MM.1S (cell line): Measurements from ENCODE around the gene ELFN1.

ENCODE experiments used
- DNase-seq: peaks from one replicate; pipeline ENCODE4 v3.0.0-alpha.2; 2015
- H2AFZ ChIP-seq: fragments of 300-600 bp; sonication (generic); 2 replicates; pipeline ENCODE4 v1.6.0; 2016; ENCODE audit warnings: antibody characterized with exemption, low read length
- H3F3A ChIP-seq: fragments of 300-600 bp; sonication (generic); 2 replicates; pipeline ENCODE4 v1.6.1; 2016; ENCODE audit warnings: mild to moderate bottlenecking, antibody characterized with exemption, low read length, moderate library complexity, mixed read lengths; ENCODE audit not compliant: insufficient read depth
- H3K27ac ChIP-seq: fragments of 300-600 bp; sonication (generic); 2 replicates; pipeline ENCODE4 v1.5.1; 2016; ENCODE audit warnings: mild to moderate bottlenecking, low read length
- H3K27me3 ChIP-seq: fragments of 300-600 bp; sonication (generic); replicated peaks from 2 replicates; pipeline ENCODE4 v1.6.0; 2016; ENCODE audit warnings: low read length; ENCODE audit not compliant: insufficient read depth
- H3K36me3 ChIP-seq: fragments of 300-600 bp; sonication (generic); replicated peaks from 2 replicates; pipeline ENCODE4 v1.6.1; 2016; ENCODE audit warnings: mild to moderate bottlenecking, low read length, mixed read lengths; ENCODE audit not compliant: insufficient read depth
- H3K4me1 ChIP-seq: fragments of 300-600 bp; sonication (generic); 2 replicates; pipeline ENCODE4 v1.6.1; 2016; ENCODE audit warnings: low read length, mixed read lengths
- H3K4me2 ChIP-seq: fragments of 300-600 bp; sonication (generic); 2 replicates; pipeline ENCODE4 v1.6.0; 2016; ENCODE audit warnings: low read depth, low read length
- H3K4me3 ChIP-seq: fragments of 300-600 bp; sonication (generic); 2 replicates; pipeline ENCODE4 v1.5.1; 2016; ENCODE audit warnings: low read length, mixed read lengths
- H3K79me2 ChIP-seq: fragments of 300-600 bp; sonication (generic); 2 replicates; pipeline ENCODE4 v1.6.1; 2016; ENCODE audit warnings: mixed run types, low read length, mixed read lengths
- H3K9ac ChIP-seq: fragments of 300-600 bp; sonication (generic); 2 replicates; pipeline ENCODE4 v1.6.1; 2016; ENCODE audit warnings: low read length, mixed read lengths
- H3K9me2 ChIP-seq: fragments of 300-600 bp; sonication (generic); replicated peaks from 2 replicates; pipeline ENCODE4 v1.6.1; 2016; ENCODE audit warnings: mild to moderate bottlenecking, low read length, mixed read lengths; ENCODE audit not compliant: insufficient read depth
- H3K9me3 ChIP-seq: fragments of 300-600 bp; sonication (generic); replicated peaks from 2 replicates; pipeline ENCODE4 v1.6.1; 2016; ENCODE audit warnings: mild to moderate bottlenecking, low read length, mixed read lengths; ENCODE audit not compliant: insufficient read depth
- H4K20me1 ChIP-seq: fragments of 300-600 bp; sonication (generic); 2 replicates; pipeline ENCODE4 v1.6.1; 2016; ENCODE audit warnings: mild to moderate bottlenecking, low read length, moderate library complexity, mixed read lengths; ENCODE audit not compliant: insufficient read depth
- EZH2 ChIP-seq: fragments of 300-600 bp; sonication (generic); optimal IDR thresholded peaks from 2 replicates; pipeline ENCODE3; 2017; ENCODE audit warnings: low read depth, mild to moderate bottlenecking, antibody characterized with exemption, low read length, mixed read lengths
- EZH2phosphoT487 ChIP-seq: fragments of 300-600 bp; sonication (generic); IDR thresholded peaks from 2 replicates; pipeline ENCODE4 v1.6.1; 2018; ENCODE audit warnings: antibody characterized with exemption, low read length
- TF ChIP-seq, protein P1 (sequence below): fragments of 300-600 bp; sonication (generic); IDR thresholded peaks from 2 replicates; pipeline ENCODE4 v1.5.1; 2016; ENCODE audit warnings: antibody characterized with exemption, low read length, mixed read lengths

The ELFN1 gene

DNA sequence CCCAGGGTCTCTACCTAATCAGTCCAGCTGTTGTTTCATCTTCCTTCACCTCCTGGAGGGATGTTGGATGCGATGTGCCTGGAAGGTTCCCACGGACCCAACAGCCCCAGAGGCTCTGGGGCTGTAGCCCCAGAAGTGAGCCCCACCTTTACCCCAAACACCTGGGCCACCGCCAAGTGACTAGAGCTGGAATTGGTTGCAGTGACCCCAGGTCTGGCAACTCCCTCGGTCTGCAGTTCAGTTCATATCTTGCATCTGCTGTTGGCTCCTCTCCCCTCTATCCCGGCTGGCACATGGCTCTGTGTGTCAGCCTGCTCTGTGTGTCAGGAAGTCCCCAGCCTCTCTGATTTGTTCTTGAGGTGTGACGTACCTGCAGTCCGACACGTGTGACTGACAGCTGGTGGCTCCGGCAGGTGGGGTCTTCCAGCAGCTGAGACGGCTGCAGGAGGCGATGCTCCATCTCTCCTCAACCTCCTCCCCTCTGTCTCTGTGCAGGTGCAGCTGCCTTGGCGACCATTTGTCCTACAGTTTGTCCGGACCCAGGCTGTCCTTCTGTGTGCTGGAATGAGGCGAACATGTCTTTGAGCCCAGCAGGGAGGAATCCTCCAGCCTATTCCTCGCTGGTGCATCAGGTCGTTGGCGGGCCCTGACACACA, 38.6 kb downstream of the ELFN1 start:
- no peaks in the 10 kb centered on the region for H3K4me1 ChIP-seq
- no peak overlapping the region for H3K4me3 ChIP-seq
- no peak overlapping the region for H3K4me2 ChIP-seq
- no peaks in the 10 kb centered on the region for H3K9me2 ChIP-seq
- no peak overlapping the region for H2AFZ ChIP-seq
- TF ChIP-seq EZH2phosphoT487: no peak
- TF ChIP-seq, protein P1, sequence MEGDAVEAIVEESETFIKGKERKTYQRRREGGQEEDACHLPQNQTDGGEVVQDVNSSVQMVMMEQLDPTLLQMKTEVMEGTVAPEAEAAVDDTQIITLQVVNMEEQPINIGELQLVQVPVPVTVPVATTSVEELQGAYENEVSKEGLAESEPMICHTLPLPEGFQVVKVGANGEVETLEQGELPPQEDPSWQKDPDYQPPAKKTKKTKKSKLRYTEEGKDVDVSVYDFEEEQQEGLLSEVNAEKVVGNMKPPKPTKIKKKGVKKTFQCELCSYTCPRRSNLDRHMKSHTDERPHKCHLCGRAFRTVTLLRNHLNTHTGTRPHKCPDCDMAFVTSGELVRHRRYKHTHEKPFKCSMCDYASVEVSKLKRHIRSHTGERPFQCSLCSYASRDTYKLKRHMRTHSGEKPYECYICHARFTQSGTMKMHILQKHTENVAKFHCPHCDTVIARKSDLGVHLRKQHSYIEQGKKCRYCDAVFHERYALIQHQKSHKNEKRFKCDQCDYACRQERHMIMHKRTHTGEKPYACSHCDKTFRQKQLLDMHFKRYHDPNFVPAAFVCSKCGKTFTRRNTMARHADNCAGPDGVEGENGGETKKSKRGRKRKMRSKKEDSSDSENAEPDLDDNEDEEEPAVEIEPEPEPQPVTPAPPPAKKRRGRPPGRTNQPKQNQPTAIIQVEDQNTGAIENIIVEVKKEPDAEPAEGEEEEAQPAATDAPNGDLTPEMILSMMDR: no peak
- TF ChIP-seq EZH2: no peak
- 0 out of 2 replicates have a peak, but pooled peaks cover 5% of the 10 kb centered on the region for H3K9me3 ChIP-seq
- no peak for DNase-seq
- H3K36me3 ChIP-seq: no peaks in the 10 kb centered on the region
- peaks cover 68% of the 10 kb centered on the region for H3K27me3 ChIP-seq
- H3F3A ChIP-seq: no peaks in the 10 kb centered on the region
- H3K9ac ChIP-seq: no peak overlapping the region
- H4K20me1 ChIP-seq: no peaks in the 10 kb centered on the region
- no peak overlapping the region for H3K27ac ChIP-seq
- H3K79me2 ChIP-seq: no peaks in the 10 kb centered on the region

DNA sequence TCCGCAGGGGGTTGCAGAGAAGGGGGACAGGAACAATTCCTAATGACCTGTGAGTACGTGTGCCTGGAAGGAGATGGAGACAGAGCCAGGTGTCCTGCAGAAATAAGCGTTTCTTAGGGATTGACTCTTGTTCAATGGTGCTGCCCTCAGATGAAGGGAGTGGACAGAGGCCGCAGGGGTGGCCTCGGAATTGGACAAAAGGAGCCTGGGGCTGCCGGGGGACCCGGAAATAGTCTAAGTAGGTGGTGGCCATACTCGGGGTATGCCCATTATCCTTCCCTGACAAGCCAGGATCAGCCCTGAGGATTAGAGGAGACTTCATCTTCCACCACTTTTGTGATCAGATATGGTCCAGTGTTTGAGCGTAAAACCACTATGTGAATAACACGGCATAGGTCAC, 39.2 kb downstream of the ELFN1 start:
- no peak overlapping the region for H2AFZ ChIP-seq
- H3K36me3 ChIP-seq: no peaks in the 10 kb centered on the region
- H3F3A ChIP-seq: no peaks in the 10 kb centered on the region
- DNase-seq: no peak
- H3K9me2 ChIP-seq: no peaks in the 10 kb centered on the region
- H3K4me1 ChIP-seq: no peaks in the 10 kb centered on the region
- H3K79me2 ChIP-seq: no peaks in the 10 kb centered on the region
- H3K9ac ChIP-seq: no peak overlapping the region
- H3K27ac ChIP-seq: no peak overlapping the region
- TF ChIP-seq, protein P1: no peak
- TF ChIP-seq EZH2 (no peak), EZH2phosphoT487 (no peak)
- H4K20me1 ChIP-seq: no peaks in the 10 kb centered on the region
- H3K4me3 ChIP-seq: no peak overlapping the region
- H3K27me3 ChIP-seq: peaks cover 68% of the 10 kb centered on the region
- 0 out of 2 replicates have a peak, but pooled peaks cover 5% of the 10 kb centered on the region for H3K9me3 ChIP-seq
- no peak overlapping the region for H3K4me2 ChIP-seq

DNA sequence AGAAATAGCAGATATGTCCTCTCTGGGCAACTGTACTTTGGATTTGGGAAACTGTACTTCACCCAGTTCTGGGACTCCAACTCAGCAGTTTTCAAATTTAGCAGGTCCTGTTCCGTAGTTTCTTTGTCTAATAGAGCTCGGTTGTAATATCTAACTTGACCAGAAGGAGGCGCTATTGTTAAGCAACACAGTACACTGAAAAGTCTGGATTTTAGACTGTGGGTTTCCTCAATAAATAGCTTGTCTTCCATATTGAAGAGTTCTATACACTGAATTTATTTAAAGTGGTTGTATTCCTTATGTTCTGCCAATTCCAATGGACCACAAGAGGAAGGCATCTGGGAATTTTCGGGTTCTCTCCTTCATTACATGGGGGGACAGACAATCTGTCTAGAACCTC, 39.8 kb downstream of the ELFN1 start:
- 0 out of 2 replicates have a peak, but pooled peaks cover 5% of the 10 kb centered on the region for H3K9me3 ChIP-seq
- H3K9ac ChIP-seq: no peak overlapping the region
- H3K36me3 ChIP-seq: no peaks in the 10 kb centered on the region
- TF ChIP-seq, protein P1: peak; percentile 27
- TF ChIP-seq EZH2 (no peak), EZH2phosphoT487 (no peak)
- no peaks in the 10 kb centered on the region for H3K9me2 ChIP-seq
- no peaks in the 10 kb centered on the region for H3K4me1 ChIP-seq
- H3F3A ChIP-seq: no peaks in the 10 kb centered on the region
- H4K20me1 ChIP-seq: no peaks in the 10 kb centered on the region
- no peak overlapping the region for H3K27ac ChIP-seq
- no peak overlapping the region for H3K4me2 ChIP-seq
- no peak for DNase-seq
- no peak overlapping the region for H2AFZ ChIP-seq
- peaks cover 71% of the 10 kb centered on the region for H3K27me3 ChIP-seq
- no peak overlapping the region for H3K4me3 ChIP-seq
- no peaks in the 10 kb centered on the region for H3K79me2 ChIP-seq
